H1 (cell line): ENCODE data around the gene ZNF462. TPM values are rescaled to one million over a fixed set of nuclear protein-coding genes. Genes with fewer than 3 reads are reported as not detected.

Source experiments
- CHD7 ChIP-seq: fragments of 300-600 bp; sonication (generic); IDR thresholded peaks from 2 replicates; pipeline ENCODE4 v1.7.1; 2012; ENCODE audit warnings: low read length, moderate library complexity, mild to moderate bottlenecking, inconsistent platforms; ENCODE audit not compliant: insufficient replicate concordance
- MAX ChIP-seq: IDR thresholded peaks from 2 replicates; pipeline ENCODE4 v1.6.1; 2012; ENCODE audit warnings: inconsistent platforms
- POLR2A ChIP-seq, 2 experiments: IDR thresholded peaks; 1 replicate in 1 of 2; 2 replicates in 1 of 2; pipeline ENCODE4 v1.6.1; 2011; ENCODE audit warnings: low read depth in 2 of 2, low read length in 2 of 2, mild to moderate bottlenecking in 2 of 2; ENCODE audit errors: control extremely low read depth in 1 of 2
- POLR2AphosphoS5 ChIP-seq: IDR thresholded peaks from 2 replicates; pipeline ENCODE4 v1.6.1; 2011; ENCODE audit warnings: low read depth, low read length
- POU5F1 ChIP-seq: IDR thresholded peaks from 2 replicates; pipeline ENCODE4 v1.6.1; 2011; ENCODE audit warnings: low read depth, mild to moderate bottlenecking, low read length, moderate library complexity
- SRF ChIP-seq: IDR thresholded peaks from 2 replicates; pipeline ENCODE4 v1.6.1; 2011; ENCODE audit warnings: mild to moderate bottlenecking, low read depth, low read length, moderate library complexity
- polyA plus RNA-seq, 7 experiments: library from polyadenylated mRNA; depleted of rRNA in 3 of 7; stranded (reverse) in 5 of 7; unstranded in 2 of 7; fragments of >200 nt in 5 of 7; fragments of 200-250 nt in 2 of 7; gene quantifications; 1 replicate in 5 of 7; 2 replicates in 1 of 7; 4 replicates in 1 of 7; pipeline versions ENCODE4 v1.2.1 to v1.2.3, GENCODE V29; 2011 to 2013; ENCODE audit warnings: missing spikeins in 2 of 7, mixed read lengths in 2 of 7
- total RNA-seq: library from RNA; stranded (reverse); fragmentation: NEBNext Ultra II Directional; extraction: Animal tissue kit (Norgen Biotek cat#: 25700); gene quantifications from 2 replicates; pipeline ENCODE4 v1.2.1, GENCODE V29; 2021

ZNF462 gene
- total and polyA plus RNA-seq, 2 of the 8 experiments (the other 6 are each of a cell fraction or from before 2014, with no cell fraction given): 30.0 to 163 TPM

GRCh38 chr9:106830527-106831150 lies 32.3 kb upstream of the ZNF462 start (continued):
- TF ChIP-seq CHD7: no peak
- no peak for TF ChIP-seq POLR2AphosphoS5
- TF ChIP-seq MAX: no peak
- no peak for TF ChIP-seq SRF
- TF ChIP-seq POU5F1: no peak
- no peak for TF ChIP-seq POLR2A (IDR thresholded peaks at IDR 0.05; ENCODE audit: control extremely low read depth in 1 of 2, low read depth in 2 of 2, low read length in 2 of 2)
